Measurements from ENCODE around the gene SH3BP5.

Gene SH3BP5

DNA sequence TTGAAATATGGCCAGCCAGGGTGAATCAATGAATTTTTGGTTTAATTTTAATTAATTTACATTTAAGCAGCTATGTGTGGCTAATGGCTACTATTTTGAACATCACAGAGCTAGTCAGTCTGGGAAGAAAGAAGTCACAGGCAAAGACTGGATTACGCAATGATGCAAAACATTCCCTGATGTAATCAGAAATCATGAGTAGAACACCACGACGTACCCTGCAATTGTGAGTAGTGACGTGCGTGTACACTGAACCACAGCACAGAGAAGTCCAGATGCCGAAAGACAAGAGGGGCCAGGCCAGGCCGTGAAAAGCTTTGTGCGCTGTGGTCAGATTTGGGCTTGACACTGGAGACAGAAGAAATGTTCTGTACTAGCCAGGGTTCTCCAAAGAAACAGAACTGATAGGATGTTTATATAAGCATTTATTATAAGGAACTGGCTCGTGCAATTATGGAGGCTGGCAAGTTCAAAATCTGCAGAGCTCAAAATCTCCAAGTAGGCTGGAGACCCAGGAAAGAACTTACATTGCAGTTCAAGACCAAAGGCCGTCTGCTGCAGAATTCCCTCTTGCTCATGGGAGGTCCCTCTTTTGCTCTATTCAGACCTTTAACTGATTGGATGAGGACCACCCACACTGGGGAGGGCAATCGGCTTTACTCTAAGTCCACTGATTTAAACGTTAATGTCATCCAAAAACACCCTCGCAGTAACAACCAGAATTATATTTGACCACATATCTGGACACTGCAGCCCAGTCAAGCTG, 44.6 kb downstream of the SH3BP5 start:
- WGBS, 2 donors (ENCODE audit: extremely low coverage in 2 of 2, insufficient read length in 2 of 2, insufficient replicate concordance in 1 of 2) = no CpG with 5 or more reads among the region's 13 CpGs
- Histone ChIP-seq H3K4me3 (ENCODE audit: low read length in 2 of 2) (no peak overlapping the region), H2BK120ac (ENCODE audit: low read depth, low read length) (no peak overlapping the region), H3K9me3 (replicated peaks in 1 of 2; ENCODE audit: control insufficient read depth in 2 of 2, insufficient read depth in 1 of 2, low read depth in 1 of 2, low read length in 2 of 2) (no peaks in the 10 kb centered on the region), H4K91ac (ENCODE audit: low read depth, low read length, poor library complexity) (no peak overlapping the region), H2BK15ac (ENCODE audit: low read length) (no peak overlapping the region), H3K4ac (ENCODE audit: low read length) (no peak overlapping the region), H3K27ac (replicated peaks; ENCODE audit: low read length) (no peak overlapping the region), H4K8ac (ENCODE audit: low read depth, low read length) (no peak overlapping the region), H3K9ac (ENCODE audit: low read depth, low read length, poor library complexity) (no peak overlapping the region), H3K79me1 (ENCODE audit: low read depth, low read length) (no peaks in the 10 kb centered on the region), H3K4me1 (ENCODE audit: control insufficient read depth in 2 of 2, insufficient read depth in 1 of 2, low read depth in 1 of 2, low read length in 2 of 2) (peaks cover 0 to 3% of the 10 kb centered on the region in 2 donors), H2AFZ (ENCODE audit: low read length) (peak overlapping the region; percentile 24), H3K23ac (ENCODE audit: low read depth, low read length, poor library complexity) (no peak overlapping the region), H2AK5ac (ENCODE audit: low read depth, low read length) (no peak overlapping the region), H3K4me2 (ENCODE audit: insufficient read depth, low read length, poor library complexity, severe bottlenecking) (no peak overlapping the region), H2BK5ac (ENCODE audit: low read length) (no peak overlapping the region), H2BK12ac (ENCODE audit: low read length) (no peak overlapping the region), H3K18ac (ENCODE audit: low read length) (no peak overlapping the region), H3K27me3 (ENCODE audit: control insufficient read depth in 3 of 3, insufficient read depth in 3 of 3, low read depth in 1 of 3, low read length in 3 of 3) (no peaks in the 10 kb centered on the region), H3K36me3 (replicated peaks in 1 of 2; ENCODE audit: control insufficient read depth in 2 of 2, insufficient read depth in 2 of 2, low read length in 2 of 2) (no peaks in the 10 kb centered on the region), H3K14ac (ENCODE audit: low read length) (no peak overlapping the region)
- no peak for DNase-seq (ENCODE audit: low spot score)

GRCh38 chr3:15286022-15286421, 46.4 kb downstream of the SH3BP5 start:
- Histone ChIP-seq H2AFZ (ENCODE audit: low read length) (no peak overlapping the region), H2BK12ac (ENCODE audit: low read length) (no peak overlapping the region), H4K91ac (ENCODE audit: low read depth, low read length, poor library complexity) (no peak overlapping the region), H2AK5ac (ENCODE audit: low read depth, low read length) (no peak overlapping the region), H4K8ac (ENCODE audit: low read depth, low read length) (no peak overlapping the region), H2BK120ac (ENCODE audit: low read depth, low read length) (no peak overlapping the region), H2BK5ac (ENCODE audit: low read length) (no peak overlapping the region), H2BK15ac (ENCODE audit: low read length) (no peak overlapping the region), H3K14ac (ENCODE audit: low read length) (no peak overlapping the region), H3K9me3 (replicated peaks in 1 of 2; ENCODE audit: control insufficient read depth in 2 of 2, insufficient read depth in 1 of 2, low read depth in 1 of 2, low read length in 2 of 2) (no peaks in the 10 kb centered on the region), H3K27ac (replicated peaks; ENCODE audit: low read length) (no peak overlapping the region), H3K27me3 (ENCODE audit: control insufficient read depth in 3 of 3, insufficient read depth in 3 of 3, low read depth in 1 of 3, low read length in 3 of 3) (no peaks in the 10 kb centered on the region), H3K9ac (ENCODE audit: low read depth, low read length, poor library complexity) (no peak overlapping the region), H3K79me1 (ENCODE audit: low read depth, low read length) (no peaks in the 10 kb centered on the region), H3K36me3 (replicated peaks in 1 of 2; ENCODE audit: control insufficient read depth in 2 of 2, insufficient read depth in 2 of 2, low read length in 2 of 2) (no peaks in the 10 kb centered on the region), H3K23ac (ENCODE audit: low read depth, low read length, poor library complexity) (no peak overlapping the region), H3K4ac (ENCODE audit: low read length) (no peak overlapping the region), H3K4me3 (ENCODE audit: low read length in 2 of 2) (no peak overlapping the region), H3K4me1 (ENCODE audit: control insufficient read depth in 2 of 2, insufficient read depth in 1 of 2, low read depth in 1 of 2, low read length in 2 of 2) (peaks cover 0 to 3% of the 10 kb centered on the region in 2 donors), H3K4me2 (ENCODE audit: insufficient read depth, low read length, poor library complexity, severe bottlenecking) (no peak overlapping the region), H3K18ac (ENCODE audit: low read length) (no peak overlapping the region)
- no CpG with 5 or more reads among the region's 8 CpGs for WGBS, 2 donors (ENCODE audit: extremely low coverage in 2 of 2, insufficient read length in 2 of 2, insufficient replicate concordance in 1 of 2)
- no peak for DNase-seq (ENCODE audit: low spot score)

DNA sequence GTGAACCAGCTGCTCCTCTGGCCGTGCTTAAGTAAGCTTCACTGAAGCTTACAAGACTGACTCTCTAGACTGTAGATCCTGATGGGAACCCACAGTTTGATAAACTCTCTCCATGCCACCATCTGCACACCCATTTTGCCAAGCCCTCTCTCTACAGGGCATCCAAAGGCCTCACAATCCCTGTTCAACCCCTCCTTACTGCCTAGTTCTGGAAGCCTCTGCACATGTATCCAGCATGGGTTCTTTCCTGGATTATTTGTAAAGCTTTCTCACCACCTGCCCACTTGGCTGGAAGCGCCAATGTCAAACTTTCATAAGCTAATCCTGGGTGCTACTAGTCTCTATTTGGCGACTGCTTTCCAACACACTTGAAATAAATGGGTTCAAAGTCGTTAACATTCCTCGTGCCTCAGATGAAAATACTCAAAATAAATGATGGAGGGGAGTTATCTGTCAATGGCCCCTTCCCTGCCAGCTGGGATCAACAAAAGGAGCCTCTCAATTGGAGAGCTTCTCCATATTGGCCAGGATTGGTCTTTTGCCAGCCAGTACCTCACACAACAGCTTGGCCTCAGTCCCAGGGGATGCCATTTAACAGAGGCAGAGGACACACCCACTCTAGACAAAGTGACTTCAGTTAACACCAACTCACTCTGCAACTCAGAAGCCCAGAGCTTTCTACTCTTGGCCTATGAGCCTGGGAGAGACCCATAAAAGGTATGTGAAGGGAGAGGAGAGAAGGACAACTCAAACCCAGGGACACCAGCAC, 48.1 kb downstream of the SH3BP5 start:
- Histone ChIP-seq H2BK12ac (ENCODE audit: low read length) (no peak overlapping the region), H3K4me2 (ENCODE audit: insufficient read depth, low read length, poor library complexity, severe bottlenecking) (no peak overlapping the region), H3K9me3 (replicated peaks in 1 of 2; ENCODE audit: control insufficient read depth in 2 of 2, insufficient read depth in 1 of 2, low read depth in 1 of 2, low read length in 2 of 2) (no peaks in the 10 kb centered on the region), H2BK5ac (ENCODE audit: low read length) (no peak overlapping the region), H3K79me1 (ENCODE audit: low read depth, low read length) (no peaks in the 10 kb centered on the region), H3K4me3 (ENCODE audit: low read length in 2 of 2) (no peak overlapping the region), H3K27ac (replicated peaks; ENCODE audit: low read length) (no peak overlapping the region), H3K4ac (ENCODE audit: low read length) (no peak overlapping the region), H2AFZ (ENCODE audit: low read length) (no peak overlapping the region), H3K9ac (ENCODE audit: low read depth, low read length, poor library complexity) (no peak overlapping the region), H4K8ac (ENCODE audit: low read depth, low read length) (no peak overlapping the region), H3K36me3 (replicated peaks in 1 of 2; ENCODE audit: control insufficient read depth in 2 of 2, insufficient read depth in 2 of 2, low read length in 2 of 2) (no peaks in the 10 kb centered on the region), H2AK5ac (ENCODE audit: low read depth, low read length) (no peak overlapping the region), H3K27me3 (ENCODE audit: control insufficient read depth in 3 of 3, insufficient read depth in 3 of 3, low read depth in 1 of 3, low read length in 3 of 3) (no peaks in the 10 kb centered on the region), H3K18ac (ENCODE audit: low read length) (no peak overlapping the region), H2BK15ac (ENCODE audit: low read length) (no peak overlapping the region), H3K4me1 (ENCODE audit: control insufficient read depth in 2 of 2, insufficient read depth in 1 of 2, low read depth in 1 of 2, low read length in 2 of 2) (peaks cover 0 to 3% of the 10 kb centered on the region in 2 donors), H4K91ac (ENCODE audit: low read depth, low read length, poor library complexity) (no peak overlapping the region), H3K23ac (ENCODE audit: low read depth, low read length, poor library complexity) (no peak overlapping the region), H3K14ac (ENCODE audit: low read length) (no peak overlapping the region), H2BK120ac (ENCODE audit: low read depth, low read length) (no peak overlapping the region)
- DNase-seq (ENCODE audit: low spot score) = no peak
- WGBS, 2 donors (ENCODE audit: extremely low coverage in 2 of 2, insufficient read length in 2 of 2, insufficient replicate concordance in 1 of 2) = no CpG with 5 or more reads among the region's 5 CpGs

- Histone ChIP-seq H3K23ac (ENCODE audit: low read depth, low read length, poor library complexity) (no peak overlapping the region), H2AFZ (ENCODE audit: low read length) (no peak overlapping the region), H3K36me3 (replicated peaks in 1 of 2; ENCODE audit: control insufficient read depth in 2 of 2, insufficient read depth in 2 of 2, low read length in 2 of 2) (no peaks in the 10 kb centered on the region), H3K9ac (ENCODE audit: low read depth, low read length, poor library complexity) (no peak overlapping the region), H3K4me3 (ENCODE audit: low read length in 2 of 2) (no peak overlapping the region), H3K79me1 (ENCODE audit: low read depth, low read length) (no peaks in the 10 kb centered on the region), H3K4ac (ENCODE audit: low read length) (no peak overlapping the region), H2BK15ac (ENCODE audit: low read length) (no peak overlapping the region), H3K4me1 (ENCODE audit: control insufficient read depth in 2 of 2, insufficient read depth in 1 of 2, low read depth in 1 of 2, low read length in 2 of 2) (peaks cover 0 to 3% of the 10 kb centered on the region in 2 donors), H3K4me2 (ENCODE audit: insufficient read depth, low read length, poor library complexity, severe bottlenecking) (no peak overlapping the region), H3K27ac (replicated peaks; ENCODE audit: low read length) (no peak overlapping the region), H3K18ac (ENCODE audit: low read length) (no peak overlapping the region), H4K91ac (ENCODE audit: low read depth, low read length, poor library complexity) (no peak overlapping the region), H2BK120ac (ENCODE audit: low read depth, low read length) (no peak overlapping the region), H2BK5ac (ENCODE audit: low read length) (no peak overlapping the region), H3K27me3 (ENCODE audit: control insufficient read depth in 3 of 3, insufficient read depth in 3 of 3, low read depth in 1 of 3, low read length in 3 of 3) (no peaks in the 10 kb centered on the region), H3K14ac (ENCODE audit: low read length) (no peak overlapping the region), H2BK12ac (ENCODE audit: low read length) (no peak overlapping the region), H3K9me3 (replicated peaks in 1 of 2; ENCODE audit: control insufficient read depth in 2 of 2, insufficient read depth in 1 of 2, low read depth in 1 of 2, low read length in 2 of 2) (no peaks in the 10 kb centered on the region), H4K8ac (ENCODE audit: low read depth, low read length) (no peak overlapping the region), H2AK5ac (ENCODE audit: low read depth, low read length) (no peak overlapping the region)
- no peak for DNase-seq (ENCODE audit: low spot score)
- WGBS, 2 donors (ENCODE audit: extremely low coverage in 2 of 2, insufficient read length in 2 of 2, insufficient replicate concordance in 1 of 2) = no CpG with 5 or more reads among the region's 1 CpG
Observed at GRCh38 chr3:15283702-15284101, 48.7 kb downstream of the SH3BP5 start.
